GM21786 (cell line): ENCODE measurements around the gene KCTD3.

Experiments used
- ATAC-seq: cut with Tn5 transposase; IDR thresholded peaks from one replicate; pipeline ENCODE4 v1.9.1; 2021; ENCODE audit not compliant: unreplicated experiment

The KCTD3 gene

GRCh38 chr1:215605011-215605621, 38.0 kb downstream of the KCTD3 start:
- no peak for ATAC-seq

- ATAC-seq: no peak
Measured at GRCh38 chr1:215606036-215606435, 38.9 kb downstream of the KCTD3 start.

GRCh38 chr1:215606564-215607168, 39.6 kb downstream of the KCTD3 start:
- ATAC-seq: peak; percentile 43

- ATAC-seq: no peak
Measured at GRCh38 chr1:215607412-215607811, 40.3 kb downstream of the KCTD3 start.

GRCh38 chr1:215608646-215609045, 41.5 kb downstream of the KCTD3 start:
- no peak for ATAC-seq

GRCh38 chr1:215612391-215612790, 45.3 kb downstream of the KCTD3 start:
- ATAC-seq: no peak

GRCh38 chr1:215617979-215618378, 50.9 kb downstream of the KCTD3 start:
- ATAC-seq: peak; percentile 78

GRCh38 chr1:215623162-215623561, 56.1 kb downstream of the KCTD3 start:
- no peak for ATAC-seq

GRCh38 chr1:215625949-215626348, 58.8 kb downstream of the KCTD3 start:
- no peak for ATAC-seq

GRCh38 chr1:215631040-215631439, 63.9 kb downstream of the KCTD3 start:
- ATAC-seq: no peak

- no peak for ATAC-seq
Measured at GRCh38 chr1:215631489-215631888, 64.4 kb downstream of the KCTD3 start.

- ATAC-seq: no peak
Measured at GRCh38 chr1:215635827-215636226, 68.7 kb downstream of the KCTD3 start.

- ATAC-seq: no peak
Measured at GRCh38 chr1:215636258-215636965, 69.3 kb downstream of the KCTD3 start.

- no peak for ATAC-seq
Measured at GRCh38 chr1:215637041-215637573, 70.0 kb downstream of the KCTD3 start.

GRCh38 chr1:215640429-215641148, 73.5 kb downstream of the KCTD3 start:
- ATAC-seq: no peak

GRCh38 chr1:215643592-215644321, 76.7 kb downstream of the KCTD3 start:
- ATAC-seq: no peak

- no peak for ATAC-seq
Measured at GRCh38 chr1:215645182-215645581, 78.1 kb downstream of the KCTD3 start.

GRCh38 chr1:215645861-215646260, 78.8 kb downstream of the KCTD3 start:
- no peak for ATAC-seq

GRCh38 chr1:215647738-215648137, 80.6 kb downstream of the KCTD3 start:
- ATAC-seq: no peak

- ATAC-seq: no peak
Measured at GRCh38 chr1:215648957-215649356, 81.9 kb downstream of the KCTD3 start.
